ENCODE data around the gene WNT3.

WNT3 gene

DNA sequence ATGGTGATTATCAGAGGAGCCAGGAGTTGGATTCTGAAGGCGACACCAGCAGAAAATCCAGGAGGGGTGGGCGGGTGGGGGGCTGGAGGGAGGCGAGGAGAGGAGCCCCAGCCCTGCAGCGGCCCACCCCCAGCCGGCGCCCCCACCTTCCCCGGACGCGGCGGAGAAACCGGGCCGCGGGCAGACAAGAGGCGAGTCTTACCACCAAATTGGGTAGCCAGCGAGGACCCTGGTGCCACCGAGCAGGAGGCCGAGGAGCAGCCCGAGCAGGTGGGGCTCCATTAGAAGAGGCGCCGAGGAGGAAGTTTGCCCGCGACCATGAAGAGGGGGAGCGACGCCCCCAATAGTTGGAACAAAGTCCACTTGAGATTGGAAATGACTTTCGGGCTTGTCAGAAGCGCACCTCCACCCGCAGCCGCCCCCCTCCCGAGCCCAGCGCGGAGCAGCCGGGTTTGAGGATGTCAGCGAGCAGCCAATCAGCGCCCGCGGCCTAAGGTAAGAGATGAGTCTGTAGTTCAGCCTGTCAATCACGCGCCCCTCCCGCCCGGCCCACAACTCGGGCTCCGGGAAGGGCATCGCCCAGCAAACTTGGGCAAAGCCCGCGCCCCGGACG lies at the start of gene WNT3:
Gene WNT3, minus strand, starts transcription at position 377 of the 613 bp plus-strand sequence. Its CDS starts 95 bp downstream, at position 282.
- H3K4me1 ChIP-seq (ENCODE audit: insufficient read depth, low read length, severe bottlenecking): peaks cover 44% of the 10 kb centered on the region
- H3K79me2 ChIP-seq (ENCODE audit: insufficient read depth, low read length): no peaks in the 10 kb centered on the region
- no peaks in the 10 kb centered on the region for H3K36me3 ChIP-seq (ENCODE audit: insufficient read depth, low read length)
- no peaks in the 10 kb centered on the region for H3K9me3 ChIP-seq (ENCODE audit: low read length)
- H3F3A ChIP-seq (ENCODE audit: insufficient read depth, low read length): no peaks in the 10 kb centered on the region
- H3K4me3 ChIP-seq (ENCODE audit: low read depth, low read length, poor library complexity, severe bottlenecking): peak within 1 kb of the TSS; percentile 61
- peak within 1 kb of the TSS; percentile 70 for H3K4me2 ChIP-seq (ENCODE audit: low read length)
- H3K9me2 ChIP-seq (ENCODE audit: low read depth, low read length): no peaks in the 10 kb centered on the region
- H4K20me1 ChIP-seq (ENCODE audit: insufficient read depth, low read length): no peaks in the 10 kb centered on the region
- peak within 1 kb of the TSS; percentile 52 for H3K9ac ChIP-seq (ENCODE audit: low read length)
- H3K27me3 ChIP-seq (ENCODE audit: insufficient read depth, low read length): no peaks in the 10 kb centered on the region
- TF ChIP-seq, protein P1, sequence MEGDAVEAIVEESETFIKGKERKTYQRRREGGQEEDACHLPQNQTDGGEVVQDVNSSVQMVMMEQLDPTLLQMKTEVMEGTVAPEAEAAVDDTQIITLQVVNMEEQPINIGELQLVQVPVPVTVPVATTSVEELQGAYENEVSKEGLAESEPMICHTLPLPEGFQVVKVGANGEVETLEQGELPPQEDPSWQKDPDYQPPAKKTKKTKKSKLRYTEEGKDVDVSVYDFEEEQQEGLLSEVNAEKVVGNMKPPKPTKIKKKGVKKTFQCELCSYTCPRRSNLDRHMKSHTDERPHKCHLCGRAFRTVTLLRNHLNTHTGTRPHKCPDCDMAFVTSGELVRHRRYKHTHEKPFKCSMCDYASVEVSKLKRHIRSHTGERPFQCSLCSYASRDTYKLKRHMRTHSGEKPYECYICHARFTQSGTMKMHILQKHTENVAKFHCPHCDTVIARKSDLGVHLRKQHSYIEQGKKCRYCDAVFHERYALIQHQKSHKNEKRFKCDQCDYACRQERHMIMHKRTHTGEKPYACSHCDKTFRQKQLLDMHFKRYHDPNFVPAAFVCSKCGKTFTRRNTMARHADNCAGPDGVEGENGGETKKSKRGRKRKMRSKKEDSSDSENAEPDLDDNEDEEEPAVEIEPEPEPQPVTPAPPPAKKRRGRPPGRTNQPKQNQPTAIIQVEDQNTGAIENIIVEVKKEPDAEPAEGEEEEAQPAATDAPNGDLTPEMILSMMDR (IDR thresholded peaks at IDR 0.05; ENCODE audit: low read length): no peak
- no peak within 1 kb of the TSS for H2AFZ ChIP-seq (ENCODE audit: low read length)
- H3K27ac ChIP-seq (ENCODE audit: low read depth, low read length, poor library complexity, severe bottlenecking): no peak within 1 kb of the TSS

DNA sequence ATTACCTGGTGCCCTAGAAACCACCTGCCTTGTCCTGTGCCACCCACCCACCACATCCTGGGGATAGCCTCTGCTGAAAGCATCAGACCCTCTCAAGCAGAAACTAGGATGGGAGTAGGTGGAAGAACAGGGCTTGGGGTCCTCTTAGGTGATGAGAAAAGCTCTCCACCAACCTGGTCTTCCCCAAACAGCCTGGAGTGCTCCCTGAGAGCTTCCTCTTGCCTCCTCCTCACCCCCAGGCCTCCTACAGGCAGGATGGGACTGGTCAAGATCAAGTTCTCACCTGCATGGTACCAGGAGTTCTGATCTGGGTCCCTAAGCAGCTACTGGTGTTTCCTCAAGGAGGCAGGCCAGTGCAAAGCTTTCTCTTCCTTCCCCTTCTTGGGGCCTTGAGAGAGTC lies 48.3 kb upstream of the WNT3 start:
- Histone ChIP-seq H3K27ac (ENCODE audit: low read depth, low read length, poor library complexity, severe bottlenecking) (no peak overlapping the region), H2AFZ (ENCODE audit: low read length) (no peak overlapping the region), H3K27me3 (ENCODE audit: insufficient read depth, low read length) (peaks cover 4% of the 10 kb centered on the region; the same call in 1 of the 2 replicates), H3K9me3 (ENCODE audit: low read length) (no peaks in the 10 kb centered on the region), H3K9ac (ENCODE audit: low read length) (no peak overlapping the region), H3K4me3 (ENCODE audit: low read depth, low read length, poor library complexity, severe bottlenecking) (no peak overlapping the region), H4K20me1 (ENCODE audit: insufficient read depth, low read length) (no peaks in the 10 kb centered on the region), H3K36me3 (ENCODE audit: insufficient read depth, low read length) (no peaks in the 10 kb centered on the region), H3F3A (ENCODE audit: insufficient read depth, low read length) (no peaks in the 10 kb centered on the region), H3K9me2 (ENCODE audit: low read depth, low read length) (no peaks in the 10 kb centered on the region), H3K4me1 (ENCODE audit: insufficient read depth, low read length, severe bottlenecking) (peaks cover 6% of the 10 kb centered on the region), H3K79me2 (ENCODE audit: insufficient read depth, low read length) (no peaks in the 10 kb centered on the region), H3K4me2 (ENCODE audit: low read length) (no peak overlapping the region)
- TF ChIP-seq, protein P1 (IDR thresholded peaks at IDR 0.05; ENCODE audit: low read length): no peak
- TF ChIP-seq EZH2 (IDR thresholded peaks at IDR 0.05; ENCODE audit: borderline replicate concordance, low read length): no peak

DNA sequence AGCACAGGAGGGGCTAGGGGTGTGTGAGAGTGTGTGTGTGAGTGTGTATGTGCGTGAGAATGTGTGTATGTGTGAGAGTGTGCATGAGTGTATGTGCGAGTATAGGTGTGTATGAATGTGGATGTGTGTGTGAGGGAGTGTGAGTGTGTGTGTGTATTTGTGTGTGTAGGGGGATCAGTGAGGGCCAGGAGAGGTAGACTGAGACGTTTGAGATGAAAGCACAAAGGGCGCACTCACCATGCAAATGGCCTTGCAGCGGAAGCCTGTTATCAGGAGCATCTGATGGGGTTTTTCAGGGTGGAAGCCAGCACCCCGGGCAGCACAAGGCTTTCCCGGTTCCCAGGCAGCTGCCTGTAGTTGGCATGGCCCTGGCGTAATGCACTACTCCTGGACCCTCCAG lies 47.8 kb upstream of the WNT3 start:
- TF ChIP-seq EZH2 (IDR thresholded peaks at IDR 0.05; ENCODE audit: borderline replicate concordance, low read length): no peak
- TF ChIP-seq, protein P1 (IDR thresholded peaks at IDR 0.05; ENCODE audit: low read length): no peak
- no peaks in the 10 kb centered on the region for H3K79me2 ChIP-seq (ENCODE audit: insufficient read depth, low read length)
- H3K9me3 ChIP-seq (ENCODE audit: low read length): no peaks in the 10 kb centered on the region
- peaks cover 6% of the 10 kb centered on the region for H3K4me1 ChIP-seq (ENCODE audit: insufficient read depth, low read length, severe bottlenecking)
- no peak overlapping the region for H3K4me3 ChIP-seq (ENCODE audit: low read depth, low read length, poor library complexity, severe bottlenecking)
- H3K4me2 ChIP-seq (ENCODE audit: low read length): no peak overlapping the region
- H3K9me2 ChIP-seq (ENCODE audit: low read depth, low read length): no peaks in the 10 kb centered on the region
- no peak overlapping the region for H3K27ac ChIP-seq (ENCODE audit: low read depth, low read length, poor library complexity, severe bottlenecking)
- H3F3A ChIP-seq (ENCODE audit: insufficient read depth, low read length): no peaks in the 10 kb centered on the region
- H3K36me3 ChIP-seq (ENCODE audit: insufficient read depth, low read length): no peaks in the 10 kb centered on the region
- no peaks in the 10 kb centered on the region for H4K20me1 ChIP-seq (ENCODE audit: insufficient read depth, low read length)
- no peak overlapping the region for H3K9ac ChIP-seq (ENCODE audit: low read length)
- H3K27me3 ChIP-seq (ENCODE audit: insufficient read depth, low read length): peaks cover 5% of the 10 kb centered on the region; the same call in 1 of the 2 replicates
- H2AFZ ChIP-seq (ENCODE audit: low read length): no peak overlapping the region

Data from OCI-LY1 (cell line).